Head of caudate nucleus (tissue), 42 donors: Measurements from ENCODE around the gene RAB41.
"Not testable (repeated sequence)": the region's sequence is repeated elsewhere in the genome, so short reads cannot be mapped to it uniquely, and the experiment has no call there.

ENCODE experiments used
- DNase-seq, 42 donors: peaks; one replicate each; pipeline versions ENCODE4 v3.0.0 to v3.0.0-alpha.2; 2020 to 2021; ENCODE audit warnings: mixed read lengths in 7 of 42
- intact Hi-C: fragments of 100-400 bp; cut with DNase I; formaldehyde crosslinking; loops from one replicate; pipeline ENCODE4 v1.15.0; 2022

Gene RAB41

GRCh38 chrX:70281951-70282350 is at the start of gene RAB41:
RAB41 (plus strand) TSS chrX:70282172; CDS start chrX:70282218, 46 bp downstream.
- DNase-seq: no peak
- intact Hi-C loops: no loop called here

GRCh38 chrX:70234355-70234754 is 47.6 kb upstream of the RAB41 start, which contains the start of gene AWAT1:
AWAT1 (plus strand) TSS chrX:70234655; CDS start chrX:70234696, 41 bp downstream.
- intact Hi-C loops: no loop called here
- no peak for DNase-seq

GRCh38 chrX:70240751-70241150 is 41.2 kb upstream of the RAB41 start:
- intact Hi-C loops: no loop called here
- DNase-seq: no peak

GRCh38 chrX:70241501-70241900 is 40.5 kb upstream of the RAB41 start:
- intact Hi-C loops: no loop called here
- DNase-seq: no peak

- DNase-seq, intact Hi-C loops: not testable (repeated sequence)
These were observed 38.4 kb upstream of the RAB41 start for GRCh38 chrX:70243601-70244000.

- no peak for DNase-seq
- intact Hi-C loops: no loop called here
These were observed 37.1 kb upstream of the RAB41 start for GRCh38 chrX:70244881-70245280.

- no peak for DNase-seq
- intact Hi-C loops: no loop called here
These were observed 34.7 kb upstream of the RAB41 start for GRCh38 chrX:70247252-70247651.

- intact Hi-C loops: no loop called here
- no peak for DNase-seq
These were observed 29.5 kb upstream of the RAB41 start for GRCh38 chrX:70252491-70252890.

- no peak for DNase-seq
- intact Hi-C loops: no loop called here
These were observed 28.5 kb upstream of the RAB41 start for GRCh38 chrX:70253377-70254062.

- DNase-seq: no peak
- intact Hi-C loops: no loop called here
These were observed 27.9 kb upstream of the RAB41 start for GRCh38 chrX:70254063-70254400.

- no peak for DNase-seq
- intact Hi-C loops: no loop called here
These were observed 27.1 kb upstream of the RAB41 start for GRCh38 chrX:70254909-70255308.

- intact Hi-C loops: no loop called here
- no peak for DNase-seq
These were observed 26.5 kb upstream of the RAB41 start for GRCh38 chrX:70255452-70255851.

- intact Hi-C loops: no loop called here
- no peak for DNase-seq
These were observed 24.3 kb upstream of the RAB41 start for GRCh38 chrX:70257423-70258288.

GRCh38 chrX:70260104-70260503 is 21.9 kb upstream of the RAB41 start, which contains the start of gene P2RY4:
P2RY4 (minus strand) TSS chrX:70260204; CDS start chrX:70259624, 580 bp downstream.
- intact Hi-C loops: no loop called here
- no peak for DNase-seq

GRCh38 chrX:70262952-70263567 is 18.9 kb upstream of the RAB41 start:
- intact Hi-C loops: no loop called here
- peak in 24 of 42 donors; percentile 1 to 46 (median 14) for DNase-seq

GRCh38 chrX:70264784-70265183 is 17.2 kb upstream of the RAB41 start:
- intact Hi-C loops: no loop called here
- peak in 2 of 42 donors; percentile 6 to 36 for DNase-seq

- DNase-seq: no peak
- intact Hi-C loops: no loop called here
These were observed 13.9 kb upstream of the RAB41 start, which contains the start of gene ARR3 for GRCh38 chrX:70268034-70268433. ARR3 (plus strand) TSS chrX:70268334; CDS start chrX:70269386, 1,052 bp downstream.

- intact Hi-C loops, DNase-seq: not testable (repeated sequence)
These were observed 7.9 kb upstream of the RAB41 start for GRCh38 chrX:70274029-70274428.

- intact Hi-C loops: no loop called here
- DNase-seq: no peak
These were observed 2.9 kb upstream of the RAB41 start for GRCh38 chrX:70279081-70279480.

GRCh38 chrX:70280573-70280972 is 1.4 kb upstream of the RAB41 start:
- intact Hi-C loops: no loop called here
- no peak for DNase-seq
